Smooth muscle cell of the brain vasculature (primary cell): ENCODE measurements around the gene PPP1R9A.

ENCODE experiments used
- DNase-seq: peaks from one replicate; pipeline ENCODE4 v3.0.0-alpha.2; 2012; ENCODE audit warnings: low read depth, low spot score

PPP1R9A gene

GRCh38 chr7:95097291-95097690, 189.9 kb downstream of the PPP1R9A start:
- DNase-seq, result no peak

- DNase-seq, result no peak
Observed at GRCh38 chr7:95097851-95098250, 190.5 kb downstream of the PPP1R9A start.

GRCh38 chr7:95099106-95099505, 191.7 kb downstream of the PPP1R9A start:
- DNase-seq, result no peak

GRCh38 chr7:95101422-95101821, 194.0 kb downstream of the PPP1R9A start:
- DNase-seq, result no peak

GRCh38 chr7:95102662-95103061, 195.3 kb downstream of the PPP1R9A start:
- DNase-seq, result no peak

GRCh38 chr7:95104739-95105138, 197.3 kb downstream of the PPP1R9A start:
- DNase-seq, result no peak

DNA sequence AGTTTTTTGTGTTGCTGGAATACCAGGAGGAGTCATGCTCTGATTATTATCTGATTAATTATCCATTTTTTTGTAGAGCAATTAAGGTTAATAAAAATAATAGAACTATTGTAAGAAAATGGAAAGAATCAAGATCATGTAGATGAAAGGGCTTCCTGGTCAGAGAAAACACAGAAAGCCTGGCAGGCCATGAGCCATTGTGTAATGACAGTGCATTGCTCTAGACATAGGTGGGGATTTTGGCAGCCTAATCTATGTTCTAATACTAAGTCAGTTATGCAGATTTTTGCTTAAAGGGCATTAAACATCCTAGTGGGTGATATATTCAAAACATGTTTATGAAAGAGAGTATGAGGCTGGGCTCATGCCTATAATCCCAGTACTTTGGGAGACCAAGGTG, 198.2 kb downstream of the PPP1R9A start:
- DNase-seq, result no peak

DNA sequence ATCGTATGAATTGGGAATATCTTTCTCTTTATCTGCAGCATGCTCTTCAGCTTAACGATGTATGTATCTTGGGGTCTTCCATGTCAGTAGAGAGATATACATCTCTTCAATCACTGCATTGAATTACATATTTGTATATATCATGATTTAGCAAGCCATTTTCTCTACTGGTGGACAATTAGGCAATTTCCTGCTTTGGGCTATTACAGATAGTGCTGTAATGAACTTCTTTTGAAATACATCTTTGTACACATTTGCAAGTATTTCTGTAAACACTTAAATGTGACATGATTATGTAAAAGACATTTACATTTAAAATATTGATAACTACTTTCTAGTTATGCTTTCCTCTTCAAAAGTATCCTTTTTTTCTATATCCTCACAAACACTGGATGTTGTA, 199.0 kb downstream of the PPP1R9A start:
- no peak for DNase-seq

- no peak for DNase-seq
Observed at GRCh38 chr7:95110707-95111106, 203.3 kb downstream of the PPP1R9A start.

GRCh38 chr7:95113590-95113989, 206.2 kb downstream of the PPP1R9A start:
- DNase-seq, result no peak

- DNase-seq, result no peak
Observed at GRCh38 chr7:95126053-95126709, 218.8 kb downstream of the PPP1R9A start.

DNA sequence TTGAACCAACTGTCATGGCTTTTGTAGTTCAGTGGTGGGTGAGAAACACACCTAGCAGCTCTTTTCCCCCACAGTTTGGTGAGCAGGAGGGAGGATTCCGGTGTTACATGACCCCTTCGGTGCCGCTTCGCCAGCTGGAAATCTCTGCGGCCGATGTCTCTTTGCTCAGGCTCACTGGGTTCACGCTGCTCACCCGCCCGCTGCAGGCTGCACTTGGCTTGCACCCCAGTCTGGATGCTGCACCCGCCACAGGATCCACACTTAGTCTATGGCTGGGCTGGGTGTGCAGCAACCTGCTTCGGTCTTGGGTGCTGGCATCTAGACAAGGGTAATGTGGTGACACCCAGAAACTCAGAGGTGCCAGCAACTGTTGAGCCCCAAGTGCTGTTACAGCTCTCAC, 225.1 kb downstream of the PPP1R9A start:
- DNase-seq, result no peak

GRCh38 chr7:95139922-95140321, 232.5 kb downstream of the PPP1R9A start:
- no peak for DNase-seq

- no peak for DNase-seq
Observed at GRCh38 chr7:95141755-95142154, 234.4 kb downstream of the PPP1R9A start.

DNA sequence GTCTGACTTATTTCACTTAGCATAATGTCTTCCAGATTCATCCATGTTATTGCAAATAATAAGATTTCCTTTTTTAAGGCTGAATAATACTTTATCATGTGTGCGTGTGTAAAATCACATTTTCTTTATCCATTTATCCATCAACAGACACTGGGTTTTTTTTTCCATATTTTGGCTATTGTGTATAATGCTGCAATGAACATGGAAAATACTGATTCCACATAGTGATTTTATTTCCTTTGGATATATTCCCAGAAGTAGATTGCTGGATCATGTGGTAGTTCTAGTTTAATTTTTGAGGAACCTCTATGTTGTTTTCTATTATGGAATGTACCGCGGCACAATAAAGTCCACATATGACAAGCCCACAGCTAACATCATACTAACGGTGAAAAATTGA, 236.9 kb downstream of the PPP1R9A start:
- no peak for DNase-seq

- DNase-seq, result no peak
Observed at GRCh38 chr7:95155965-95156364, 248.6 kb downstream of the PPP1R9A start.

DNA sequence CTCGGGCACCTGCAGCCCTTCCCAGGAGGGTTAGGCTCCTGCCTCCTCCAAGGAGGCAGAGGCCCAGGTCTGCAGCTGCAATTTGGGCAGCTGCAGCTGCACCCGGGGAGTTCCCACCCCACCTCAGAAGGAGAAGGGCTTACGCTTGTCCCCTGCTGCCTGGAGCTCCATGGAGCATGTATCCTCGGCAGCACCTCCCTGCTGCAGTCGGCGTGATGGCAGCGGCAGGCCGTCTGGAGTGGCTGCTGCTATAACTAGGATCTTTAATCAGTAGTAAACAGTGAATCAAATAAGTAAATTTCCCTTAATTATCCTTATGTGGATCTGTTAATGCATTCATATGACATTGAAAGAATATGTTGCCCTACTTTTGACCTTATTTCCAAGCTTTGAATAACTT, 250.0 kb downstream of the PPP1R9A start:
- DNase-seq, result no peak

DNA sequence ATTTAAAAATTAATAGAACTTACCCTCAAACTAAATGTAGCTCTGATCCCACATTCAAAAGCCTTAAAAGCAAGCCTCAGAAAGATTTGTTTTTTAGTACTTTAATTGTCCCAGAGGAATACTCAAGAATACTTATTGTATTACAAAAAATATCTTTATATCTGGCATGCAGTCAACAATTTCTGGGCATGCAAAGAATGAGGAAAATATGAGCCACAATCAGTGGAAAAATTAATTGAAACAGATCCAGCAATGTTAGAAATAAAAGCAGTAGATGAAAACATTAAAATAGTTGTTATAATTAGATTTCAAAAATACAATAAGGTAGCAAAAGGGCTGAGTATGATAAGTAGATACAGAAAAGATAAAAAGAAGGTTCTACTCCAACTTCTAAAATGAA, 262.3 kb downstream of the PPP1R9A start:
- no peak for DNase-seq

GRCh38 chr7:95172420-95172819, 265.0 kb downstream of the PPP1R9A start:
- DNase-seq, result no peak

DNA sequence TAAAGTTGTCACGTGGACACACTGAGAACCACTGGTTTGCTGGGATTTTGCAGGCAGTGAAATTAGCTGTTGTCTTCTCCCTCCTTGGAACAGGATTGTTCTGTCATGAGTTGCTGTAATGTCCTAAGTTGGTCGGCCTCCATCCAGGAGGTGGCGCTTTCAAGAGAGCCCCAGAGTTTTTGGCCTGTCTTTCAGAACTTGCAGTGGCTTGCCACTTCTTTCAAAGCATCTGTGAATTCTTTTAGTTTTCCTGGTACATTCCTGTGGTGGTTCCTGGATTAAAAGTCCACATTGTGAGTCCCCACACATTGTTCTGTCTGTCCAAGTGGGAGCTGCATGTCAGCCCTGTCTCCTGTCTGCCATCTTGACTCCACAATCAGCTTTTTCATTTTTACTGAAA, 283.1 kb downstream of the PPP1R9A start:
- DNase-seq, result no peak

DNA sequence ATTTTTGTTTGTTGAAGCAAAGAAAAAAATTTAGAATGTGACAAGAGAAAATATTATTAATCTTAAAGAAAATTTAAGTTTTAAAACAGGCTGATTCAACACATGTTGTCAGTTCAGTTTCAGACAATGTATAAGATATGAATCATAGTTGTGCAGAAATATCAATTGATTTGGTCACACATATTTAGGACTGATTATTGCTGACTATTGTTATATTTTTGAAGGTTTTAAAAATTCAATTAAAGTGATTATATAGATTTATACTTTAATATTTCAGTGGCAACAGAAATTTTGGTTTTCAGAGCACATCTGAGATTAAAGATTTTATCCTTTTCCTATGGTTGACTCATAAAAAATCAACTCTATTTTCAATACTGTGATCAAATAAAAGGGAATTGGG, 284.4 kb downstream of the PPP1R9A start:
- DNase-seq, result no peak

- DNase-seq, result no peak
Observed at GRCh38 chr7:95198863-95199262, 291.5 kb downstream of the PPP1R9A start.

DNA sequence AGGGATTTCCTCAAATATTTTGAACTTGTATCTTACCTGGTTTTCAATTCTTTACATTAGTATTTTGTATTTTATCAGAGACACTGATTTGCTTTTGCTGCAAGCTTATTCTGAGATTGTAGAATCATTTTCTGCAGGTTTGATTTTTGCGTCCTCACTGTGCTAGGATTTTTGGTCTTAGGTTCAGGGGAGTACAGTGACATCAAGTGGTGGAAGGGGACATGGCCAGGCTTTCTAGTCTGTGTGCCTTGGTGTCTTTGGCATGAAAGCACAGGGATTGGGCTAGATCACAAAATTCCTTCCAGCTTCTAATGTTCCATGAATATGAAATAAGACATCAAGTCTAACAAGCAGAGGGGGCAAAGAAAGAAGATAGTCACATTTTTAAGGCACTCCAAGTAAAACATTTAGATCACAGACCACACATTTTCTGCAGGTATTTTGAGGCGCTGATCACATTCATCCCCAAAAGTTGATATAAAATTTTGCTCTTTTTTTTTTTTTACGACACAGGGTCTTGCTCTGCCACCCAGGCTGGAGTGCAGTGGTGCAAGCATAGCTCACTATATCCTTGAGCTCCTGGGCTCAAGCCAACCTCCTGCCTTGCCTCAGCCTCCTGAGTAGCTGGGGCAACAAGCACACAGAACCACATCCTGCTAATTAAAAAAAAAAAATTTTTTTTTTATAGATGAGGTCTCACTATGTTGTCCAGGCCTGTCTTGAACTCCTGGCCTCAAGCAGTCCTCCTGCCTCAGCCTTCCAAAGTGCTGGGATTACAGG, 292.6 kb downstream of the PPP1R9A start:
- peak; percentile 56 for DNase-seq
